ENCODE data around the gene USP37. TPM values are rescaled to one million over a fixed set of nuclear protein-coding genes. Genes with fewer than 3 reads are reported as not detected.

Gene USP37
- total and polyA plus RNA-seq, 2 of the 13 experiments (the other 11 are each of a cell fraction or from before 2014, with no cell fraction given) = 6.5 to 30.6 TPM

DNA sequence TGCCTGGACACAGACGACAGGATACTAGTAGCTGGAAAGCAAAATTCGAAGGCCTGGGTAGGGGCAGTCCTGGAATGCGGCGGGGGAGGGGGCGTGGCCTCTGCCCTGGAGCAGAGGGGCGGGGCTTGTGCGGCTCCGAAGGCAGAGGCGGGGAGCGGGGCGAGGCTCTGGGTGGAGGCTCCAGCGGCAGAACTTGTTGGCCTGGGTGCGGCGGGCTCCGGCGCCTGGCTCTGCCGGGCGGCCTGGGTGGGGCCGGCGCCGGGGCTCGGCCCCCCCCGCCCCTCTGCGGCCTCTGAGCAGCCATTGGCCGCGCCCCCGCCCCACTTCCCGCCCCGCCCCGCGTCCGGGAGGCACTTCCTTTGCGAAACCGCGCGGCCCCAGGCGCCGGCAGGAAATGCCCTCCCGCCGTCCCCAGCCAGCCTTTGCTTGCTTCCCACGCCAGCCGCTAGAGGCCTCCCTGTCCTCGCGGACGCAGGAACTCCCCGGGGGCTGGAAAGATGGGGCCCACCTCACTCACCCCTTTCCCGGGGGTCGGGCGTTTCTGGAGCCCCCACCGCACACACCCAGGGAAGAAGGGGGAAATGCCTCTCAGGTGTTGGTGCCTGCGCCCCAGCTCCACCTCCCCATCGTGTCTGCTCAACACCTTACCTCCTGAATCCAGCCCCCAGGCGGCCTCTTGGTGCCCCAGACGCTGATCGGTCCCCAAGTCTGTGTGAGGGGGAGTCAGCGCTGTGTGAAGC lies 161.8 kb downstream of the USP37 start (continued):
- TF ChIP-seq ZNF12 (CRISPR knock-in tag; IDR thresholded peaks at IDR 0.05) (0 out of 2 replicates have a peak, but pooled peaks have one; percentile 7), ZNF746 (CRISPR knock-in tag; IDR thresholded peaks at IDR 0.05) (peak; percentile 76), FOXP1 (IDR thresholded peaks at IDR 0.05) (no peak), FOXP1 (CRISPR knock-in tag; IDR thresholded peaks at IDR 0.05) (no peak; the same call in 1 of the 2 replicates), RFXAP (CRISPR knock-in tag; IDR thresholded peaks at IDR 0.05; ENCODE audit: borderline replicate concordance) (0 out of 2 replicates have a peak, but pooled peaks have one; percentile 40), SRY (CRISPR knock-in tag; IDR thresholded peaks at IDR 0.05) (0 out of 2 replicates have a peak, but pooled peaks have one; percentile 45), NFIB (CRISPR knock-in tag; IDR thresholded peaks at IDR 0.05; ENCODE audit: borderline replicate concordance) (no peak), SP140L (CRISPR knock-in tag; IDR thresholded peaks at IDR 0.05; ENCODE audit: borderline replicate concordance) (peak; percentile 94), MAZ (IDR thresholded peaks at IDR 0.05; ENCODE audit: borderline replicate concordance, low read depth, low read length) (peak; percentile 96), MAZ (CRISPR knock-in tag; IDR thresholded peaks at IDR 0.05; ENCODE audit: low read depth) (peak; percentile 86), ZNF720 (CRISPR knock-in tag; IDR thresholded peaks at IDR 0.05) (no peak), ZSCAN9 (CRISPR knock-in tag; IDR thresholded peaks at IDR 0.05; ENCODE audit: borderline replicate concordance) (0 out of 2 replicates have a peak, but pooled peaks have one; percentile 64), SMAD1 (CRISPR knock-in tag; IDR thresholded peaks at IDR 0.05; ENCODE audit: borderline replicate concordance, low read depth) (no peak)
- TF ChIP-seq, protein P1, sequence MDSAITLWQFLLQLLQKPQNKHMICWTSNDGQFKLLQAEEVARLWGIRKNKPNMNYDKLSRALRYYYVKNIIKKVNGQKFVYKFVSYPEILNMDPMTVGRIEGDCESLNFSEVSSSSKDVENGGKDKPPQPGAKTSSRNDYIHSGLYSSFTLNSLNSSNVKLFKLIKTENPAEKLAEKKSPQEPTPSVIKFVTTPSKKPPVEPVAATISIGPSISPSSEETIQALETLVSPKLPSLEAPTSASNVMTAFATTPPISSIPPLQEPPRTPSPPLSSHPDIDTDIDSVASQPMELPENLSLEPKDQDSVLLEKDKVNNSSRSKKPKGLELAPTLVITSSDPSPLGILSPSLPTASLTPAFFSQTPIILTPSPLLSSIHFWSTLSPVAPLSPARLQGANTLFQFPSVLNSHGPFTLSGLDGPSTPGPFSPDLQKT (CRISPR knock-in tag; IDR thresholded peaks at IDR 0.05; ENCODE audit: borderline replicate concordance) = no peak
- TF ChIP-seq, protein P2, sequence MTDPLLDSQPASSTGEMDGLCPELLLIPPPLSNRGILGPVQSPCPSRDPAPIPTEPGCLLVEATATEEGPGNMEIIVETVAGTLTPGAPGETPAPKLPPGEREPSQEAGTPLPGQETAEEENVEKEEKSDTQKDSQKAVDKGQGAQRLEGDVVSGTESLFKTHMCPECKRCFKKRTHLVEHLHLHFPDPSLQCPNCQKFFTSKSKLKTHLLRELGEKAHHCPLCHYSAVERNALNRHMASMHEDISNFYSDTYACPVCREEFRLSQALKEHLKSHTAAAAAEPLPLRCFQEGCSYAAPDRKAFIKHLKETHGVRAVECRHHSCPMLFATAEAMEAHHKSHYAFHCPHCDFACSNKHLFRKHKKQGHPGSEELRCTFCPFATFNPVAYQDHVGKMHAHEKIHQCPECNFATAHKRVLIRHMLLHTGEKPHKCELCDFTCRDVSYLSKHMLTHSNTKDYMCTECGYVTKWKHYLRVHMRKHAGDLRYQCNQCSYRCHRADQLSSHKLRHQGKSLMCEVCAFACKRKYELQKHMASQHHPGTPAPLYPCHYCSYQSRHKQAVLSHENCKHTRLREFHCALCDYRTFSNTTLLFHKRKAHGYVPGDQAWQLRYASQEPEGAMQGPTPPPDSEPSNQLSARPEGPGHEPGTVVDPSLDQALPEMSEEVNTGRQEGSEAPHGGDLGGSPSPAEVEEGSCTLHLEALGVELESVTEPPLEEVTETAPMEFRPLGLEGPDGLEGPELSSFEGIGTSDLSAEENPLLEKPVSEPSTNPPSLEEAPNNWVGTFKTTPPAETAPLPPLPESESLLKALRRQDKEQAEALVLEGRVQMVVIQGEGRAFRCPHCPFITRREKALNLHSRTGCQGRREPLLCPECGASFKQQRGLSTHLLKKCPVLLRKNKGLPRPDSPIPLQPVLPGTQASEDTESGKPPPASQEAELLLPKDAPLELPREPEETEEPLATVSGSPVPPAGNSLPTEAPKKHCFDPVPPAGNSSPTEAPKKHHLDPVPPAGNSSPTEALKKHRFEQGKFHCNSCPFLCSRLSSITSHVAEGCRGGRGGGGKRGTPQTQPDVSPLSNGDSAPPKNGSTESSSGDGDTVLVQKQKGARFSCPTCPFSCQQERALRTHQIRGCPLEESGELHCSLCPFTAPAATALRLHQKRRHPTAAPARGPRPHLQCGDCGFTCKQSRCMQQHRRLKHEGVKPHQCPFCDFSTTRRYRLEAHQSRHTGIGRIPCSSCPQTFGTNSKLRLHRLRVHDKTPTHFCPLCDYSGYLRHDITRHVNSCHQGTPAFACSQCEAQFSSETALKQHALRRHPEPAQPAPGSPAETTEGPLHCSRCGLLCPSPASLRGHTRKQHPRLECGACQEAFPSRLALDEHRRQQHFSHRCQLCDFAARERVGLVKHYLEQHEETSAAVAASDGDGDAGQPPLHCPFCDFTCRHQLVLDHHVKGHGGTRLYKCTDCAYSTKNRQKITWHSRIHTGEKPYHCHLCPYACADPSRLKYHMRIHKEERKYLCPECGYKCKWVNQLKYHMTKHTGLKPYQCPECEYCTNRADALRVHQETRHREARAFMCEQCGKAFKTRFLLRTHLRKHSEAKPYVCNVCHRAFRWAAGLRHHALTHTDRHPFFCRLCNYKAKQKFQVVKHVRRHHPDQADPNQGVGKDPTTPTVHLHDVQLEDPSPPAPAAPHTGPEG (CRISPR knock-in tag; IDR thresholded peaks at IDR 0.05) = no peak; the same call in 1 of the 2 replicates
- TF ChIP-seq, protein P3, sequence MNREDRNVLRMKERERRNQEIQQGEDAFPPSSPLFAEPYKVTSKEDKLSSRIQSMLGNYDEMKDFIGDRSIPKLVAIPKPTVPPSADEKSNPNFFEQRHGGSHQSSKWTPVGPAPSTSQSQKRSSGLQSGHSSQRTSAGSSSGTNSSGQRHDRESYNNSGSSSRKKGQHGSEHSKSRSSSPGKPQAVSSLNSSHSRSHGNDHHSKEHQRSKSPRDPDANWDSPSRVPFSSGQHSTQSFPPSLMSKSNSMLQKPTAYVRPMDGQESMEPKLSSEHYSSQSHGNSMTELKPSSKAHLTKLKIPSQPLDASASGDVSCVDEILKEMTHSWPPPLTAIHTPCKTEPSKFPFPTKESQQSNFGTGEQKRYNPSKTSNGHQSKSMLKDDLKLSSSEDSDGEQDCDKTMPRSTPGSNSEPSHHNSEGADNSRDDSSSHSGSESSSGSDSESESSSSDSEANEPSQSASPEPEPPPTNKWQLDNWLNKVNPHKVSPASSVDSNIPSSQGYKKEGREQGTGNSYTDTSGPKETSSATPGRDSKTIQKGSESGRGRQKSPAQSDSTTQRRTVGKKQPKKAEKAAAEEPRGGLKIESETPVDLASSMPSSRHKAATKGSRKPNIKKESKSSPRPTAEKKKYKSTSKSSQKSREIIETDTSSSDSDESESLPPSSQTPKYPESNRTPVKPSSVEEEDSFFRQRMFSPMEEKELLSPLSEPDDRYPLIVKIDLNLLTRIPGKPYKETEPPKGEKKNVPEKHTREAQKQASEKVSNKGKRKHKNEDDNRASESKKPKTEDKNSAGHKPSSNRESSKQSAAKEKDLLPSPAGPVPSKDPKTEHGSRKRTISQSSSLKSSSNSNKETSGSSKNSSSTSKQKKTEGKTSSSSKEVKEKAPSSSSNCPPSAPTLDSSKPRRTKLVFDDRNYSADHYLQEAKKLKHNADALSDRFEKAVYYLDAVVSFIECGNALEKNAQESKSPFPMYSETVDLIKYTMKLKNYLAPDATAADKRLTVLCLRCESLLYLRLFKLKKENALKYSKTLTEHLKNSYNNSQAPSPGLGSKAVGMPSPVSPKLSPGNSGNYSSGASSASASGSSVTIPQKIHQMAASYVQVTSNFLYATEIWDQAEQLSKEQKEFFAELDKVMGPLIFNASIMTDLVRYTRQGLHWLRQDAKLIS (CRISPR knock-in tag; IDR thresholded peaks at IDR 0.05) = no peak
- TF ChIP-seq, protein P4, sequence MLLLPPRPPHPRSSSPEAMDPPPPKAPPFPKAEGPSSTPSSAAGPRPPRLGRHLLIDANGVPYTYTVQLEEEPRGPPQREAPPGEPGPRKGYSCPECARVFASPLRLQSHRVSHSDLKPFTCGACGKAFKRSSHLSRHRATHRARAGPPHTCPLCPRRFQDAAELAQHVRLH (CRISPR knock-in tag; IDR thresholded peaks at IDR 0.05; ENCODE audit: borderline replicate concordance, low read depth) = peak; percentile 33

Measured in HepG2 (cell line).